Stimulated activated naive CD8-positive, alpha-beta T cell treated with anti-CD3 and anti-CD28 coated beads, Interleukin-15, Interleukin-2, amounts not matched to agents 100 ng/mL and 50 ng/mL, for 24 hours (primary cell): ENCODE data around the gene LCE1F.

Source experiments
- H3K27ac Mint-ChIP-seq: one replicate; pipeline ENCODE4 v1.8.0; 2021; ENCODE audit warnings: mild to moderate bottlenecking, mixed read lengths
- H3K27me3 Mint-ChIP-seq: one replicate; pipeline ENCODE4 v1.8.0; 2021; ENCODE audit warnings: mixed read lengths
- H3K36me3 Mint-ChIP-seq: one replicate; pipeline ENCODE4 v1.8.0; 2021; ENCODE audit warnings: low read depth, mixed read lengths
- H3K4me1 Mint-ChIP-seq: one replicate; pipeline ENCODE4 v1.8.0; 2021; ENCODE audit warnings: low read depth, mixed read lengths
- H3K4me3 Mint-ChIP-seq: one replicate; pipeline ENCODE4 v1.8.0; 2021; ENCODE audit warnings: mild to moderate bottlenecking, mixed read lengths
- H3K9me3 Mint-ChIP-seq: one replicate; pipeline ENCODE4 v1.8.0; 2021; ENCODE audit warnings: mixed read lengths

Gene LCE1F

GRCh38 chr1:152811050-152811449 is 36.1 kb downstream of the LCE1F start:
- peaks cover 8% of the 10 kb centered on the region for H3K9me3 Mint-ChIP-seq
- H3K27ac Mint-ChIP-seq: no peak overlapping the region
- no peaks in the 10 kb centered on the region for H3K4me1 Mint-ChIP-seq
- no peak overlapping the region for H3K4me3 Mint-ChIP-seq
- H3K27me3 Mint-ChIP-seq: peaks cover 7% of the 10 kb centered on the region
- no peaks in the 10 kb centered on the region for H3K36me3 Mint-ChIP-seq

DNA sequence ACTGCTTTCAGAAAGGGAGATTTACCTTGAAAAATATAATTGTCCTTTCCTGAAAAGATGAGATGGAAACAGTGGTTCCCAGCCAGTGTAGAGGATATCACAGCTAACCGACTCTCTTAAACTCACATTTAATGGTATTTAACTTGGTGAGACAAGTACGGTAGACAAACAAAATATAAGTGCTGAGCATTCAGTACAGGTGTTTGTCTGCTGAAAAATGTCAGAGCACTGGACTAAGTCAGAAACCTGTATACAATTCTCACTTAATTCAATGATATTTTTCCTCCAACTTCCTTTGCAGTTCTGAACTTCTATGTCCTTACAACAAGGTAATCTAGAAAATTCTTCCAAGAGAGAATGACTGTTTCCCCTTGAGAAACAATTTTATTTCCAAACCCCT is 36.7 kb downstream of the LCE1F start, which contains the start of gene LCE1B:
Gene LCE1B, plus strand, starts transcription at position 301 of the 400 bp plus-strand sequence. CDS start 476 bp downstream, outside the sequence.
- no peak within 1 kb of the TSS for H3K27ac Mint-ChIP-seq
- H3K4me1 Mint-ChIP-seq: no peaks in the 10 kb centered on the region

DNA sequence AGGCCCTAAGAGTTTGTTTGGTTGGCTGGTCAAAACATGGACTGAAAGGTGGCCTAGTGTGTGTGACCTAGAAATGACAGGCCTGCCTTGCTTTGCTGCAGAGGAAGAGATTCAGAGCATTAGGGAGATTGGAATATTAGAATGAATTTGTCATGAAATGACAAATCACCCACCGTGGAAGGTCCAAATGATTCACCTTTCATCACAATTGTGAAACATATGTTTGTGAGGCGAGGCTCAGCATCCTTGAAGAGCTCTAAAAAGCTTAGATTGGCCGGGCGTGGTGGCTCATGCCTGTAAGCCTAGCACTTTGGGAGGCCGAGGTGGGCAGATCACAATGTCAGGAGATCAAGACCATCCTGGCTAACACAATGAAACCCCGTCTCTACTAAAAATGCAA is 42.4 kb downstream of the LCE1F start:
- no peaks in the 10 kb centered on the region for H3K9me3 Mint-ChIP-seq
- no peak overlapping the region for H3K4me3 Mint-ChIP-seq
- H3K27me3 Mint-ChIP-seq: peaks cover 6% of the 10 kb centered on the region
- H3K4me1 Mint-ChIP-seq: no peaks in the 10 kb centered on the region
- no peak overlapping the region for H3K27ac Mint-ChIP-seq
- H3K36me3 Mint-ChIP-seq: no peaks in the 10 kb centered on the region

More for the DNA sequence above, 36.7 kb downstream of the LCE1F start, which contains the start of gene LCE1B:
- Mint-ChIP-seq H3K9me3 (peaks cover 7% of the 10 kb centered on the region), H3K36me3 (no peaks in the 10 kb centered on the region), H3K27me3 (peaks cover 6% of the 10 kb centered on the region), H3K4me3 (no peak within 1 kb of the TSS)

GRCh38 chr1:152823294-152823693 is 48.4 kb downstream of the LCE1F start:
- no peak overlapping the region for H3K27ac Mint-ChIP-seq
- H3K4me3 Mint-ChIP-seq: no peak overlapping the region
- peaks cover 37% of the 10 kb centered on the region for H3K27me3 Mint-ChIP-seq
- no peaks in the 10 kb centered on the region for H3K4me1 Mint-ChIP-seq
- no peaks in the 10 kb centered on the region for H3K36me3 Mint-ChIP-seq
- H3K9me3 Mint-ChIP-seq: no peaks in the 10 kb centered on the region

DNA sequence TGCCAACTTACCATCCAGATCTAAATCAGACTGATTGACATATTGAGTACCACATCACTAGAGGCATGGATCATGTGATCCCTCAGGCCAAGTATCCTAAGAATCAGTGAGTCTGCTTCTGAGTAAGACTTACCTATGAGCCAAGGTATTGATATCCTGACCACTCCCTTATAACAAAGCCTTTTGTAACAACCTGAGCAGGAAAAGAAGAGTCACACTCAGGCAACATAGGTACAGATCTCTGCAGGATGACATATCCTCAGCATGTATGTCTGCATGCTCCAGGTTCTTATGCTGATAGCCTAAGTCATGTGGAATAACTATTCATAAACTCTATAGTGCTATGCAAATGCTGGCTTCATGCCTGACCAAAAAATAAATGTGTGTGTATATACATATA is 50.0 kb downstream of the LCE1F start:
- Mint-ChIP-seq H3K9me3 (no peaks in the 10 kb centered on the region), H3K27ac (no peak overlapping the region), H3K27me3 (peaks cover 52% of the 10 kb centered on the region), H3K4me1 (no peaks in the 10 kb centered on the region), H3K36me3 (no peaks in the 10 kb centered on the region), H3K4me3 (no peak overlapping the region)
